IPS-NIHi7 (cell line): Measurements from ENCODE around the gene BZW2.

Experiments used
- DNase-seq: peaks from one replicate; pipeline ENCODE4 v3.0.0; 2012; ENCODE audit warnings: mixed read lengths; ENCODE audit errors: extremely low spot score

The BZW2 gene

DNA sequence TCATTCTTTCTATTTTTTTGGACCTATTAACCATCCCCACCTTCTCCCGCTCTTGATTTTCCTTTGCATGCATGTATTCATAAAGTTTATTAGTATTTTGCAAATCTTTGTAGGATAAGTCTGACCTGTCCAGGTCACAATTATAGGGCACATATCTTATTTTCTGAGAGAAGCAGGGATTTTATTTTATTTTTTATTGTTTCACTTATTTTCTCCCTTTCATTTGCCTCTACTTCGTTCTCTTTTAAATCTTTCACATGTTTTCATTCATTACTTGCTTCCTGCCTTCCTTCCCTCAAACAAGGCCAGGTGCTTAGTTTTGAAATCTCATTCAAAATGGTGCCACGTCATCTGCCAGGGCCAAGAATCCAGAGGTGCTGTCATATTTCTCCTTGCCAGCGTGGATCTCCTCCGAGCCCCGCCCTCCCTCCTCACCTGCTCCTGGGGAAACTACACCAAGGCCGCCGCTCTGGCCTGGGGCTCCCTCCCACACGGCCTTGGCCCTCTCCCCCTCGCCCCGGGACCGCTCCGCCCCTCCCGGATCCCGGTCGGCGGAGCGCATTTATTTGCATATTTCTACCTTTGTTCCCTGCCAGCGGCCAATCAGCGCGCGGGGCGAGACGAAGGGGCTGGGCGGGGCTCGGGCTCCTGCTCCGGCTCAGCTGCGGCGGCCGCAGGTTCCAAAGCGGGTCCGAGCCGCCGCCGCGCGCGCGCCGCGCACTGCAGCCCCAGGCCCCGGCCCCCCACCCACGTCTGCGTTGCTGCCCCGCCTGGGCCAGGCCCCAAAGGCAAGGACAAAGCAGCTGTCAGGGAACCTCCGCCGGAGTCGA is 107.3 kb downstream of the BZW2 start, which contains the start of gene TSPAN13:
TSPAN13 (plus strand) TSS at position 654 of the 830 bp plus-strand sequence. CDS start 213 bp downstream, outside the sequence.
- DNase-seq, result peak; percentile 95

- DNase-seq, result peak; percentile 46
Measured at GRCh38 chr7:16753932-16754855, 108.2 kb downstream of the BZW2 start.

DNA sequence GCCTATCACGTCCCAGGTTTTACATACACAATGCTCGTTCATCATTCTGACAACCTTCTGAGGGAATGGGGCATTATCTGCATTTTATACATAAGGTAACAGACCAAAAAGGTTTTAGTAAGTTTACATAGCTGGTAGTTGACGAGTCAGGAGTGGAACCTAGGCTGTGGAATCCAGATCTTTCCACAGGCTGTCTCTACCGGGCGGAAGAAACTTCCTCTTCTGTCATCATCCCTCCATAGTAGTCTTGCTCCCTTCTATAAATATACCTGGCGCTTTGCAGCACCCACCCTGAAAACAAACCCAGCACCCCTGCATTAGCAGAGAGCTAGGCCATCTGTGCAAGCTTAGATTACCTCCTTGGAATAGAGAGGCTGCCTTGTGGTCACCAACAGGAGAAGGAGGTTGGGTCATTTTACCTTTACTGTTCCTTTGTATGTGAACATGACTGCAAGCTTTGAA is 108.9 kb downstream of the BZW2 start:
- DNase-seq, result no peak

GRCh38 chr7:16755397-16755796 is 109.4 kb downstream of the BZW2 start:
- no peak for DNase-seq
